Neutrophil (primary cell): Measurements from ENCODE around the gene SEC31B.

ENCODE experiments used
- H3K27ac ChIP-seq: fragments of 200-600 bp; sonication (generic); 2 replicates; pipeline ENCODE4 v1.5.1; 2016; ENCODE audit warnings: mild to moderate bottlenecking, moderate library complexity
- H3K27me3 ChIP-seq: fragments of 200-600 bp; sonication (generic); 2 replicates; pipeline ENCODE4 v1.6.0; 2016; ENCODE audit warnings: mild to moderate bottlenecking
- H3K36me3 ChIP-seq: fragments of 200-600 bp; sonication (generic); 2 replicates; pipeline ENCODE4 v1.5.1; 2017
- H3K4me1 ChIP-seq, 2 experiments: fragments of 200-600 bp in 1 of 2; sonication (generic) in 1 of 2; 1 replicate in 1 of 2; 2 replicates in 1 of 2; pipeline versions ENCODE4 v1.5.1 to v1.6.1; 2013 to 2016; ENCODE audit warnings: low read depth in 1 of 2, low read length in 1 of 2, mild to moderate bottlenecking in 1 of 2, moderate library complexity in 1 of 2; ENCODE audit not compliant: control insufficient read depth in 1 of 2, insufficient read depth in 1 of 2
- H3K4me3 ChIP-seq, 2 experiments: fragments of 200-600 bp in 1 of 2; sonication (generic) in 1 of 2; 1 replicate in 1 of 2; 2 replicates in 1 of 2; pipeline ENCODE4 v1.5.1; 2013 to 2016; ENCODE audit warnings: low read depth in 1 of 2, low read length in 1 of 2, mild to moderate bottlenecking in 1 of 2, moderate library complexity in 1 of 2
- H3K9me3 ChIP-seq: fragments of 200-600 bp; sonication (generic); 2 replicates; pipeline ENCODE4 v1.5.1; 2016
- CTCF ChIP-seq: fragments of 200-600 bp; sonication (generic); IDR thresholded peaks from 2 replicates; pipeline ENCODE4 v1.5.1; 2016; ENCODE audit warnings: antibody characterized with exemption

SEC31B gene

DNA sequence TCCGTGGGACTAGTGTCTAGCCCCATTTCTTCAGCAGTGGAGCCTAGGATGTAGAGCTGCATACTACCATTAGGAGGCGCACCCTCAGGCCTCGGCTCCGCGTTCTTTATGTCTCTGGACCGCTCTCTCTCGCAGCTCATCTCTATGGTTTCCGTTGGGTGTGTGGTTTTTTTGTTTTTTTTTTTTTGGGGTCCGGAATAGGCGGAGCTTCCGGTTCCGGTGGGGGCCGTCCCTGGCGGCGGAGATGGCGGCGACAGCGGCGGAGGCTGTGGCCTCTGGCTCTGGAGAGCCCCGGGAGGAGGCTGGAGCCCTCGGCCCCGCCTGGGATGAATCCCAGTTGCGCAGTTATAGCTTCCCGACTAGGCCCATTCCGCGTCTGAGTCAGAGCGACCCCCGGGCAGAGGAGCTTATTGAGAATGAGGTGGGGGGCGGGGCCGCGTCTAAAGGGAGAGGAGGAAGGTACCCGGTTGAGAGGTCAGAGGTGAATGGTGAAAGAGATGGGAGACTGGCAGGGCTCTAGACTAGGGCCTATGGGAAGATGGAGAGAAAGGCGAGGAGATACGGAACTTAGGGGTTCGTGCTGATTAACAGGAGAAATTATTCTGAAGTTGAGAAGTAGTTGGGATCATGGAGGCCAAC, 16.2 kb upstream of the SEC31B start, which contains the start of gene HIF1AN:
HIF1AN (plus strand) TSS at position 229 of the 639 bp plus-strand sequence; CDS start at position 245, 16 bp downstream.
- Histone ChIP-seq H3K9me3 (no peaks in the 10 kb centered on the region), H3K4me3 (peak within 1 kb of the TSS; percentile 75 to 87), H3K27ac (peak within 1 kb of the TSS; percentile 84), H3K36me3 (peaks cover 34% of the 10 kb centered on the region), H3K4me1 (peaks cover 23 to 27% of the 10 kb centered on the region in 2 experiments), H3K27me3 (no peaks in the 10 kb centered on the region)
- peak; percentile 88 for TF ChIP-seq CTCF

DNA sequence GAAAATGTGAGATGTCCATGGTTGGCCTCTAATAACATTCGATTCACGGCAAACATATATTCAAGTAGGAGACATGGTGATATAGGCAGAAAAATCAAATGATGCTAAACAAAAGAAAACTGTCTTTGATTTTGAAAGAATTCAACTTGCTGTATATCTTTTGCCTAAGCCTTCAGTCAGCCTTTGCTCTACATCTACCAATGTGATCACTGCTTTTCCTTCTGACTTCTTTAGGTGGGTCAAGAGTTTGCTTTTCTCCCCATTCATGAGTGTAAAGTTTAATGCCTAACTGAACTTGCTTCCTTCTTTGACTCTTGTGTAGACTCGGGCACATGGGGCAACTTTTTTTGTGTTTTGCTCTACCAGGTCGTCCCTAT, 15.7 kb upstream of the SEC31B start:
- Histone ChIP-seq H3K36me3 (peaks cover 29% of the 10 kb centered on the region), H3K4me1 (peaks cover 23 to 28% of the 10 kb centered on the region in 2 experiments), H3K27me3 (no peaks in the 10 kb centered on the region), H3K4me3 (peak overlapping the region; percentile 75 to 87), H3K27ac (peak overlapping the region; percentile 84), H3K9me3 (no peaks in the 10 kb centered on the region)
- no peak for TF ChIP-seq CTCF

DNA sequence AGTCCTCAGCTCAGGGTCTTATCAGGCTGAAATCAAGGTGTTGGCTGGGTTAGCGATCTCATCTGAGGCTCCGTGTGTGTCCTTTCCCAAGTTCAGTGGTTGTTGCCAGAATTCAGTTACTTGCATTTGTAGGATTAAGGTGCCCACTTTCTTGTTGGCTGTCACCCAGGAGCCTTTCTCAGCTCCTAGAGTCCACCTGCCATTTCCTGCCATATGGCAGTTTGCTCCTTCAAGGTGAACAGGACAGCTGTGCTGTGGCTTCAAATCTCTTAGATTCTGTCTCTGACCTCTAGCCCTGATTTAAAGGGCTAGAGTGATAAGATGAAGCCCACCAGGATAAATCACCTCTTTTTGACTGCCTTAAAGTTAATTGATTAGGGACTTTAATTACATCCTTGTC, 15.1 kb upstream of the SEC31B start:
- TF ChIP-seq CTCF: no peak
- peaks cover 27 to 33% of the 10 kb centered on the region in 2 experiments for H3K4me1 ChIP-seq
- peaks cover 23% of the 10 kb centered on the region for H3K36me3 ChIP-seq
- H3K4me3 ChIP-seq: no peak overlapping the region
- no peak overlapping the region for H3K27ac ChIP-seq
- no peaks in the 10 kb centered on the region for H3K27me3 ChIP-seq
- no peaks in the 10 kb centered on the region for H3K9me3 ChIP-seq

- H3K4me1 ChIP-seq: peaks cover 27 to 32% of the 10 kb centered on the region in 2 experiments
- H3K27ac ChIP-seq: no peak overlapping the region
- peaks cover 5% of the 10 kb centered on the region for H3K36me3 ChIP-seq
- H3K27me3 ChIP-seq: no peaks in the 10 kb centered on the region
- no peak overlapping the region for H3K4me3 ChIP-seq
- TF ChIP-seq CTCF: no peak
- H3K9me3 ChIP-seq: no peaks in the 10 kb centered on the region
These were observed 12.1 kb upstream of the SEC31B start for GRCh38 chr10:100531761-100532160.

- TF ChIP-seq CTCF: no peak
- H3K4me1 ChIP-seq: peaks cover 12 to 18% of the 10 kb centered on the region in 2 experiments
- H3K27me3 ChIP-seq: no peaks in the 10 kb centered on the region
These were observed 10.0 kb upstream of the SEC31B start, which contains the start of gene NDUFB8 for GRCh38 chr10:100529475-100530298. TSS of gene NDUFB8 (minus strand) at chr10:100529871. CDS start at chr10:100529851, 20 bp downstream.

More at GRCh38 chr10:100529475-100530298, 10.0 kb upstream of the SEC31B start, which contains the start of gene NDUFB8:
- peaks cover 25% of the 10 kb centered on the region for H3K36me3 ChIP-seq
- H3K27ac ChIP-seq: peak within 1 kb of the TSS; percentile 44
- no peaks in the 10 kb centered on the region for H3K9me3 ChIP-seq
- peak within 1 kb of the TSS; percentile 75 to 87 for H3K4me3 ChIP-seq
